SK-N-SH (cell line): ENCODE results near the gene PIP4P1. TPM values are rescaled to one million over a fixed set of nuclear protein-coding genes. Genes with fewer than 3 reads are reported as not detected.
A peak's percentile ranks its signal among the peaks of the same experiment; 100 is the strongest.

Source experiments
- CTCF ChIA-PET: fragments of 300-600, 350-600 bp; formaldehyde crosslinking; extraction: SDS; loops from one replicate; lab custom pipeline; 2021; lab: Yijun Ruan, JAX
- POLR2A ChIA-PET: fragments of 350-600 bp; sonication (Branson Sonifier 250); formaldehyde crosslinking; extraction: SDS; loops from one replicate; lab custom pipeline; 2020; ENCODE audit warnings: antibody characterized with exemption, inconsistent platforms; lab: Yijun Ruan, JAX
- DNase-seq: peaks from one replicate; pipeline ENCODE4 v3.0.0; 2012
- H2AFZ ChIP-seq: fragments of 200-600 bp; sonication (generic); 2 replicates; pipeline ENCODE4 v1.8.1; 2016; ENCODE audit warnings: antibody characterized with exemption, mild to moderate bottlenecking, low read depth
- H3F3A ChIP-seq: fragments of 200-600 bp; sonication (generic); replicated peaks from 2 replicates; pipeline ENCODE3; 2016; ENCODE audit warnings: antibody characterized with exemption, mild to moderate bottlenecking; ENCODE audit not compliant: insufficient read depth
- H3K27ac ChIP-seq, 2 experiments: fragments of 200-500 bp in 1 of 2; fragments of 200-600 bp in 1 of 2; sonication (Bioruptor generic) in 1 of 2; sonication (generic), shearing (Covaris generic) in 1 of 2; 2 replicates each; pipeline versions ENCODE4 v1.5.1 to v1.6.1; 2014 to 2016; ENCODE audit warnings: low read depth in 2 of 2, inconsistent platforms in 1 of 2, low read length in 1 of 2, mild to moderate bottlenecking in 1 of 2, mixed read lengths in 1 of 2
- H3K27me3 ChIP-seq: fragments of 200-600 bp; sonication (generic), shearing (Covaris generic); 2 replicates; pipeline ENCODE4 v1.6.1; 2016; ENCODE audit warnings: mixed run types; ENCODE audit not compliant: insufficient read depth
- H3K36me3 ChIP-seq, 2 experiments: fragments of 200-500 bp in 1 of 2; fragments of 200-600 bp in 1 of 2; sonication (Bioruptor generic) in 1 of 2; sonication (generic) in 1 of 2; replicated peaks in 1 of 2; 2 replicates each; pipeline versions ENCODE3 to v1.5.1; 2014 to 2016; ENCODE audit warnings: low read length in 1 of 2, mild to moderate bottlenecking in 1 of 2; ENCODE audit not compliant: insufficient read depth in 2 of 2, control insufficient read depth in 1 of 2
- H3K4me1 ChIP-seq, 2 experiments: fragments of 200-500 bp in 1 of 2; fragments of 200-600 bp in 1 of 2; sonication (Bioruptor generic) in 1 of 2; sonication (generic), shearing (Covaris generic) in 1 of 2; 2 replicates each; pipeline versions ENCODE4 v1.5.1 to v1.6.1; 2014 to 2016; ENCODE audit warnings: low read depth in 1 of 2, low read length in 1 of 2, mixed run types in 1 of 2; ENCODE audit not compliant: insufficient read depth in 2 of 2, control insufficient read depth in 1 of 2
- H3K4me2 ChIP-seq: fragments of 200-600 bp; sonication (generic), shearing (Covaris generic); 2 replicates; pipeline ENCODE4 v1.6.1; 2017; ENCODE audit warnings: mixed run types
- H3K4me3 ChIP-seq, 2 experiments: fragments of 200-500 bp in 1 of 2; fragments of 200-600 bp in 1 of 2; sonication (Bioruptor generic) in 1 of 2; sonication (generic), shearing (Covaris generic) in 1 of 2; 2 replicates each; pipeline versions ENCODE4 v1.5.1 to v1.8.1; 2014 to 2016; ENCODE audit warnings: low read depth in 2 of 2, inconsistent platforms in 1 of 2, low read length in 1 of 2, mild to moderate bottlenecking in 1 of 2, mixed read lengths in 1 of 2, moderate library complexity in 1 of 2
- H3K79me2 ChIP-seq: fragments of 200-600 bp; sonication (generic); 2 replicates; pipeline ENCODE4 v1.8.1; 2017; ENCODE audit warnings: mild to moderate bottlenecking; ENCODE audit not compliant: insufficient read depth
- H3K9ac ChIP-seq: fragments of 200-600 bp; sonication (generic); 2 replicates; pipeline ENCODE4 v1.6.1; 2017; ENCODE audit warnings: mixed run types
- H3K9me2 ChIP-seq: fragments of 200-600 bp; sonication (generic); 2 replicates; pipeline ENCODE4 v1.6.1; 2017; ENCODE audit warnings: mixed run types
- H3K9me3 ChIP-seq: fragments of 200-600 bp; sonication (generic); 2 replicates; pipeline ENCODE4 v1.6.1; 2017; ENCODE audit warnings: mixed run types, mild to moderate bottlenecking, moderate library complexity
- H4K20me1 ChIP-seq: fragments of 200-600 bp; sonication (generic); 2 replicates; pipeline ENCODE4 v1.6.1; 2017; ENCODE audit warnings: mild to moderate bottlenecking, mixed run types; ENCODE audit not compliant: insufficient read depth
- MEF2A ChIP-seq: IDR thresholded peaks from 2 replicates; pipeline ENCODE4 v1.4.0; 2012; ENCODE audit warnings: low read depth, borderline replicate concordance
- MXI1 ChIP-seq: IDR thresholded peaks from 2 replicates; pipeline ENCODE4 v1.6.1; 2012; ENCODE audit warnings: mild to moderate bottlenecking, low read depth, low read length, improper control_type of control experiment
- RAD21 ChIP-seq: IDR thresholded peaks from 2 replicates; pipeline ENCODE4 v1.6.1; 2012; ENCODE audit warnings: mild to moderate bottlenecking, low read length
- RFX5 ChIP-seq: IDR thresholded peaks from 2 replicates; pipeline ENCODE4 v1.6.1; 2012; ENCODE audit warnings: mild to moderate bottlenecking, improper control_type of control experiment, low read length
- SMC3 ChIP-seq: IDR thresholded peaks from 2 replicates; pipeline ENCODE4 v1.6.1; 2012; ENCODE audit warnings: low read depth, low read length, improper control_type of control experiment
- whole genome bisulfite sequencing: methylation state at CpG from one replicate; pipeline ENCODE4 v1.1.6; 2017; ENCODE audit warnings: low lambda C conversion rate; 5-methylcytosine and 5-hydroxymethylcytosine counted together
- polyA plus RNA-seq, 3 experiments: library from polyadenylated mRNA; depleted of rRNA; stranded (reverse); fragments of >200 nt; gene quantifications; 2 replicates each; pipeline ENCODE4 v1.2.3, GENCODE V29; 2012
- TF ChIP-seq, protein P1 (sequence below): IDR thresholded peaks from 2 replicates; pipeline ENCODE4 v1.4.0; 2012; ENCODE audit warnings: low read depth, borderline replicate concordance
- TF ChIP-seq, protein P2 (sequence below): fragments of 200-600 bp; sonication (generic); IDR thresholded peaks from 2 replicates; pipeline ENCODE4 v1.6.1; 2017; ENCODE audit warnings: antibody characterized with exemption, mild to moderate bottlenecking, moderate library complexity

Gene PIP4P1
- polyA plus RNA-seq, 1 of the 3 experiments (the other 2 are of a cell fraction), result 30.7 TPM

GRCh38 chr14:20416223-20416622 is 45.0 kb downstream of the PIP4P1 start (continued):
- TF ChIP-seq, protein P1, sequence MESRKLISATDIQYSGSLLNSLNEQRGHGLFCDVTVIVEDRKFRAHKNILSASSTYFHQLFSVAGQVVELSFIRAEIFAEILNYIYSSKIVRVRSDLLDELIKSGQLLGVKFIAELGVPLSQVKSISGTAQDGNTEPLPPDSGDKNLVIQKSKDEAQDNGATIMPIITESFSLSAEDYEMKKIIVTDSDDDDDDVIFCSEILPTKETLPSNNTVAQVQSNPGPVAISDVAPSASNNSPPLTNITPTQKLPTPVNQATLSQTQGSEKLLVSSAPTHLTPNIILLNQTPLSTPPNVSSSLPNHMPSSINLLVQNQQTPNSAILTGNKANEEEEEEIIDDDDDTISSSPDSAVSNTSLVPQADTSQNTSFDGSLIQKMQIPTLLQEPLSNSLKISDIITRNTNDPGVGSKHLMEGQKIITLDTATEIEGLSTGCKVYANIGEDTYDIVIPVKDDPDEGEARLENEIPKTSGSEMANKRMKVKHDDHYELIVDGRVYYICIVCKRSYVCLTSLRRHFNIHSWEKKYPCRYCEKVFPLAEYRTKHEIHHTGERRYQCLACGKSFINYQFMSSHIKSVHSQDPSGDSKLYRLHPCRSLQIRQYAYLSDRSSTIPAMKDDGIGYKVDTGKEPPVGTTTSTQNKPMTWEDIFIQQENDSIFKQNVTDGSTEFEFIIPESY, result no peak
- TF ChIP-seq MXI1, result no peak

DNA sequence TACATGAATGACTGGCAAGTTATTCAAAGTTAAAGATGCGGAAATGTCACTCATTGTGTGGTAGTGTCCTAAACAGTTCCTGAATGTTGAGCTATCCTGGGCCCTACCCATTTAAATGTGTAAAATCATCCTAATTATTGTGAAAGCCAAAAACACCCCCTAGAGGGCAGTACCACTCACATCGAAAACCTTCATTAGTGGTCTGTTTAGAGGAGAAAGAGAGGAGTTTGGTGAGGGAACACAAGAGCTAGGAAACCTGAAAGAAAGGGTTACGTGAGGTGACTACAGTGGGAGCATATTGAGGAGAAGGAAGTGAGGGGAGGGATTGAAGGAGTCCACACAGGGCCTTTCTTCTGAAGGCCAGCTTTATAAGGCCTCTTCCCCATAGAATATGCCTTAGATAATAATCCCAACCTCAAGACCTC is 45.4 kb downstream of the PIP4P1 start:
- no peak overlapping the region for H3K27ac ChIP-seq
- no peak overlapping the region for H3K9ac ChIP-seq
- ChIA-PET POLR2A (interaction anchor here (0.8 to 1.4 kb wide), 3 partner anchors 39 to 54 kb away, joined by 3 to 6 read pairs (median 3); partner anchors contain the start of genes APEX1 and OSGEP), CTCF (interaction anchor here (0.6 to 3.3 kb wide), 28 partner anchors 9 to 194 kb away, joined by 3 to 19 read pairs (median 3); partner anchors contain the start of genes APEX1, KLHL33, OSGEP and PARP2)
- 0 out of 2 replicates have a peak overlapping the region, but pooled peaks have one; percentile 57 for H2AFZ ChIP-seq
- H4K20me1 ChIP-seq, result no peaks in the 10 kb centered on the region
- H3K27me3 ChIP-seq, result no peaks in the 10 kb centered on the region
- peaks cover 18% of the 10 kb centered on the region for H3F3A ChIP-seq
- no peak overlapping the region; a peak in 1 of 4 replicates for H3K4me3 ChIP-seq
- peaks cover 20% of the 10 kb centered on the region for H3K79me2 ChIP-seq
- no peaks in the 10 kb centered on the region for H3K36me3 ChIP-seq
- WGBS, result 53% methylated on average over 3 of the region's 3 CpGs
- H3K4me2 ChIP-seq, result no peak overlapping the region
- peak; percentile 50 for DNase-seq
- H3K9me3 ChIP-seq, result no peaks in the 10 kb centered on the region
- TF ChIP-seq RAD21 (peak; percentile 65), SMC3 (peak; percentile 42), RFX5 (no peak), MEF2A (no peak)
- TF ChIP-seq, protein P2, sequence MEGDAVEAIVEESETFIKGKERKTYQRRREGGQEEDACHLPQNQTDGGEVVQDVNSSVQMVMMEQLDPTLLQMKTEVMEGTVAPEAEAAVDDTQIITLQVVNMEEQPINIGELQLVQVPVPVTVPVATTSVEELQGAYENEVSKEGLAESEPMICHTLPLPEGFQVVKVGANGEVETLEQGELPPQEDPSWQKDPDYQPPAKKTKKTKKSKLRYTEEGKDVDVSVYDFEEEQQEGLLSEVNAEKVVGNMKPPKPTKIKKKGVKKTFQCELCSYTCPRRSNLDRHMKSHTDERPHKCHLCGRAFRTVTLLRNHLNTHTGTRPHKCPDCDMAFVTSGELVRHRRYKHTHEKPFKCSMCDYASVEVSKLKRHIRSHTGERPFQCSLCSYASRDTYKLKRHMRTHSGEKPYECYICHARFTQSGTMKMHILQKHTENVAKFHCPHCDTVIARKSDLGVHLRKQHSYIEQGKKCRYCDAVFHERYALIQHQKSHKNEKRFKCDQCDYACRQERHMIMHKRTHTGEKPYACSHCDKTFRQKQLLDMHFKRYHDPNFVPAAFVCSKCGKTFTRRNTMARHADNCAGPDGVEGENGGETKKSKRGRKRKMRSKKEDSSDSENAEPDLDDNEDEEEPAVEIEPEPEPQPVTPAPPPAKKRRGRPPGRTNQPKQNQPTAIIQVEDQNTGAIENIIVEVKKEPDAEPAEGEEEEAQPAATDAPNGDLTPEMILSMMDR, result peak; percentile 76
- TF ChIP-seq, protein P1, result no peak
- peaks cover 0 to 17% of the 10 kb centered on the region in 2 experiments; a peak in 2 of 4 replicates for H3K4me1 ChIP-seq
- no peaks in the 10 kb centered on the region for H3K9me2 ChIP-seq
